OCI-LY7 (cell line): ENCODE measurements around the gene IQSEC1.

Source experiments
- CTCF ChIP-seq: fragments of 200-600 bp; sonication (generic); conservative IDR thresholded peaks from 2 replicates; pipeline ENCODE4 v1.5.1; 2014; ENCODE audit warnings: mild to moderate bottlenecking, antibody characterized with exemption, low read length, moderate library complexity, mixed read lengths
- EZH2phosphoT487 ChIP-seq: fragments of 200-600 bp; sonication (generic); IDR thresholded peaks from 2 replicates; pipeline ENCODE4 v1.6.1; 2018; ENCODE audit warnings: low read depth, borderline replicate concordance, mild to moderate bottlenecking, mixed run types, antibody characterized with exemption, low read length, moderate library complexity, mixed read lengths

DNA sequence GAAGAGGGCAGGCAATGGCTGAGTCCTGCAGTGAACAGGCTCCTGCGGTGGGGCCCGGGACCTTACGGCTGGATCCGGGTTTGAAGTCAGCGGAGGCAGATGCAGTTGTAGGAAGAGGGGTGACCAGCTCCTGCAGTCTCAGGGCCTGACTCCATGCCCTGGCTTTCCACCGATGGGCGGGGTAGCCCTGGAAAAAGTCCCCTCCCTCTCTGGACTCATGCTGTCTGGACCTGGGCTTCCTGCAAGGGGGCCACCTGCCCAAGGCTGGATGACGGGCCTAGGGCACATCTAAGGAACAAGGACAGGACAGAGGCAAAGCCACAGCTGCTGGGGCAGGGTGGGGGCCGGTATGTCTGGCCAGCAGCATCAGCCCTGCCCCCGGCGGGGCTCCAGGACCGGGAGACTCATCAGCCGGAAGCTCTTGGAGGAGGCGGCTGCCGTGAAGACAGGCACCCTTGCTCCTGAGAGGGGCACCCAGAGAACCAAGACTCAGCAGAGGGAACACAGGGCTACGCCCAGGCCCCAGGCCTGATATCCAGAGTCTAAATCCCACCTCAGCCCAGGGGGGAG lies 12.8 kb downstream of the IQSEC1 start:
- TF ChIP-seq CTCF (no peak), EZH2phosphoT487 (no peak)
